Measurements from ENCODE around the gene CFAP69. TPM values are rescaled to one million over a fixed set of nuclear protein-coding genes. Genes with fewer than 3 reads are reported as not detected.

Gene CFAP69
- total RNA-seq, 1 donor from 2014 or later: 2.5 TPM

- H3K4me3 Mint-ChIP-seq: no peak overlapping the region
- H3K27ac Mint-ChIP-seq (ENCODE audit: unreplicated experiment): no peak overlapping the region
- no peaks in the 10 kb centered on the region for H3K4me1 Mint-ChIP-seq
- H3K9me3 Mint-ChIP-seq: no peaks in the 10 kb centered on the region
- no peak for DNase-seq (ENCODE audit: low read depth, low spot score)
- H3K36me3 Mint-ChIP-seq (ENCODE audit: low read depth): no peaks in the 10 kb centered on the region
- no peaks in the 10 kb centered on the region for H3K27me3 Mint-ChIP-seq (ENCODE audit: low read depth)
- TF ChIP-seq CTCF (conservative IDR thresholded peaks at IDR 0.05): no peak
These were observed 25.6 kb downstream of the CFAP69 start for GRCh38 chr7:90270431-90271178.

DNA sequence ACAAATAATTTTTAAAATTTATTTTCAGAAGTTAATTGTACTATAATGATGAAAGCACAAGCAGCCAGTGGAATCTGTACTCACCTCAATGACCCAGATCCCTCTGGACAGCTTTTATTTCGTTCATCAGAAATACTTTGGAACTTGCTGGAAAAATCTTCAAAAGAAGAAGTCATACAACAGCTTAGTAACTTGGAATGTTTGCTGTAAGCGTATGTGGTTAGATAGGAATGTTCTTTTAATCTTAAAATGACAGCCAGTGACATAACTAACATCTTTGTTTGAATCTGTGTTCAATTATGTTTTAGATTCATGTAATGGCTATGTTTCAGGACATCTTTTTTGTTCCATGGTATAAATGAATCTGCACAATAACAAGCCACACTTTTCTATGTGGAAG is 26.8 kb downstream of the CFAP69 start:
- H3K27ac Mint-ChIP-seq (ENCODE audit: unreplicated experiment): no peak overlapping the region
- H3K4me1 Mint-ChIP-seq: no peaks in the 10 kb centered on the region
- no peaks in the 10 kb centered on the region for H3K9me3 Mint-ChIP-seq
- no peak for TF ChIP-seq CTCF (conservative IDR thresholded peaks at IDR 0.05)
- no peak overlapping the region for H3K4me3 Mint-ChIP-seq
- no peak for DNase-seq (ENCODE audit: low read depth, low spot score)
- H3K36me3 Mint-ChIP-seq (ENCODE audit: low read depth): no peaks in the 10 kb centered on the region
- H3K27me3 Mint-ChIP-seq (ENCODE audit: low read depth): no peaks in the 10 kb centered on the region

- H3K4me1 Mint-ChIP-seq: no peaks in the 10 kb centered on the region
- no peak overlapping the region for H3K4me3 Mint-ChIP-seq
- TF ChIP-seq CTCF (conservative IDR thresholded peaks at IDR 0.05): no peak
- no peaks in the 10 kb centered on the region for H3K36me3 Mint-ChIP-seq (ENCODE audit: low read depth)
- H3K27ac Mint-ChIP-seq (ENCODE audit: unreplicated experiment): no peak overlapping the region
- no peak for DNase-seq (ENCODE audit: low read depth, low spot score)
- H3K9me3 Mint-ChIP-seq: no peaks in the 10 kb centered on the region
- no peaks in the 10 kb centered on the region for H3K27me3 Mint-ChIP-seq (ENCODE audit: low read depth)
These were observed 27.3 kb downstream of the CFAP69 start for GRCh38 chr7:90272242-90272641.

DNA sequence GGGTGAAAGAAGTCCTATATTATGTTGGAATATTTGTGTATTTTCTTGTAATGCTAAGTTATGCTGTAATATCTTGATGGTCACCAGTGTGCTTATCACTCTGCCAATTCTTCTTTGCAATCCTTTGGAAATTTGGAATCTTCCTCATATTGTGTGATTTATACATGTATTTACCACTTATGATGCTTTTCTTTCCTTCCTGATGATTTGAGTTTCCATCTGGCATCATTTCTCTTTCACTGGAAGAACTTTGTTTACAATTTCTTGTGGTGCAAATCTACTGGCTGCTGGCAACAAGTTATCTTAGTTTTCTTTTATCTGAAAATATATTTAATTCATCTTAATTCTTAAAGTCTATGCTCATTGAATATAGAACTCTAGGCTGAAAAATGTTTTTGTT is 29.2 kb downstream of the CFAP69 start:
- no peak overlapping the region for H3K27ac Mint-ChIP-seq (ENCODE audit: unreplicated experiment)
- H3K27me3 Mint-ChIP-seq (ENCODE audit: low read depth): no peaks in the 10 kb centered on the region
- H3K4me3 Mint-ChIP-seq: no peak overlapping the region
- no peaks in the 10 kb centered on the region for H3K9me3 Mint-ChIP-seq
- no peaks in the 10 kb centered on the region for H3K36me3 Mint-ChIP-seq (ENCODE audit: low read depth)
- no peak for DNase-seq (ENCODE audit: low read depth, low spot score)
- no peak for TF ChIP-seq CTCF (conservative IDR thresholded peaks at IDR 0.05)
- H3K4me1 Mint-ChIP-seq: no peaks in the 10 kb centered on the region

- H3K4me1 Mint-ChIP-seq: no peaks in the 10 kb centered on the region
- no peak overlapping the region for H3K27ac Mint-ChIP-seq (ENCODE audit: unreplicated experiment)
- H3K4me3 Mint-ChIP-seq: no peak overlapping the region
- H3K27me3 Mint-ChIP-seq (ENCODE audit: low read depth): no peaks in the 10 kb centered on the region
- no peak for TF ChIP-seq CTCF (conservative IDR thresholded peaks at IDR 0.05)
- no peaks in the 10 kb centered on the region for H3K36me3 Mint-ChIP-seq (ENCODE audit: low read depth)
- DNase-seq (ENCODE audit: low read depth, low spot score): no peak
- no peaks in the 10 kb centered on the region for H3K9me3 Mint-ChIP-seq
These were observed 31.2 kb downstream of the CFAP69 start for GRCh38 chr7:90276033-90276728.
